ENCODE measurements around the gene ZFAND3.

ZFAND3 gene

DNA sequence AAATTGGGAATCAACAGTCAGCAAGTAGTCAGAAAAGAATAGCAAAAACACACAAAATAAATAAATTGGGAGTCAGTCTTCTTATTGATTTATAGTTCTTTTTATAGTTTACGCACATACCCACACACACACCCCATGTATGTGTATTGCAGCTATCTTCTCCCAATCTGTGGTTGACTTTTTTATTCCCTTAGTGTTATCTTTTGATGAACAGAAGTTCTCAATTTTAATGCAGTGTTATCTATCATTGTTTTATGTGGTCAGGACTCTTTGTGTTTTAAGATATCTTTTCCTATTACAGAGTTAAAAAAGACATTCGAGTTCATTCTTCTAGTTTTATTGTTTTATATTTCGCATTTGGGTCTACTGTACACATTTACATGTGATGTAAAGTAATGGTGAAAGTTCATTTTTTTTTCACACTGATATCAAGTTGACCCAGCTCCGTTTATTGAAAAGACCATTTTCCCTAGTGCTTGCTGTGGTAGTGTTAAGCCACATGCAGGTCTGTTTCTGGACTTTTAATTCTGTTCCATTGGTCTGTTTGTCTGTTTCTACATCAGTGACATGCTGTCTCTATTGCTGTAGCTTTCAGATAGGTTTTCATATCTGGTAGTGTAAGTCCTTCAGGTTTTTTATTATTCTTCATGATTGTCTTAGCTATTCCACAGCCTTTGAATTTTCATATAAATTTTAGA, 78.4 kb downstream of the ZFAND3 start:
- no peak for DNase-seq

DNA sequence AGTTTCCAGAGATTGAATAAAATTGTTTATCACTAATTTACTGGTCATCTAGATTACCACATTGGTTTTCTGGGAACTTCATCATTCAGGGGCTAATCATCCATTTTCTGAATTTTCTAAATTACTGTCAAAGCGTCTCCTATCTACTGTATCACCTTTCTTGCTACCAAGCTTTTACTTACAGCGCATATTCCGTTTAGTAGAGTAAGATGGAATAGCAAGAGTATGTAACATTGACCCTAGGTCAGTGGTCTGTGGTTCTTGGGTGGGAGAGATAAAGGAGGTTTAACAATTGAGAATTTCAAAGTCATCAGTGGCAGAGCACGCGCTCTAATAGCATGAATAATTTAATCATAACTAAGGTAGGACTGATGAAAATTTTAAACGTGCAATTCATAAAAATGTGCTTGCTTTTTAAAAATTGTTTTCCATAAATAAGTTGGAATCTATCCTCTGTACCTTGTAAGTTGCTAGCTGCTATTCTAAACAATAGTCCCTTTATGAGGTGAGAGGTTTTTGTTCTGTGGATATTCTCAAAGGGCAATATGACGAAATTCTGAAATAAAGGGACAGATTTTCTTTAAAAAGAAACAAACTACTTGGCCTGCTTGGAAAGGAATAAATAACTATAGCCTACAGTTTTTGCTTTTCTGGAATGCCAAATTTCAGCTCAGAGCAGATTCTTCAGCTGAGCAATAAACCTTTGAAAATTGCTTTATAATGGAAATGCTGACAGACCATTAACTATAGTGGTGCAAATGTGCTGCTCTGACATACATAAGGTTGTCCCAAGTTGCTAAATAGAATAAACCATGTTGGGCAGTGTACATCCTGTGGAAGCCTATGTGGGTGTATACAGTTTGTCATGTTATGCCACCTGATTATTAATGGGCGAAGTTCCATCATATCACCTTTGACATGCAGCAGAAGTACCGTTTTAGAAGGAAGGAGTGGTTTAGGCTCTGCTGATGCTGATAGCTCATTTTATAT, 84.1 kb downstream of the ZFAND3 start:
- no peak for DNase-seq

DNA sequence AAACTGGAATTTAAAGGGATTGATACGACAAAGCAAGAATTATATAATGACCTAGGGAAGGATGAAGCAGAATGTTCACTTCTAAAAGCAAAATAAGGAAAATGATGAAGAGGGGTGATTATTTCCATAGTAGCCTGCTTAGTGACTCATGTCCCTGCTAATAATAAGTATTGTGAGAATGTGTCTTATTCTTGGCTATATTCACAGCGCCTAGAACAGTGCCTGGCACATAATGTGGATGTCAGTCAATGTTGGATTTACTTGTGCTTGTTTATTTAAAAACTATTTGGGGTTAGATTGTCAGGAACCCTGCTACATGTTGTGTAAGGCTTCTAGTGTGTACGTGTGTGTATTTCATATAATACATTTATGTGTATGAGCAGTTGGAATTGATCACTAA, 85.1 kb downstream of the ZFAND3 start:
- no peak for DNase-seq

DNA sequence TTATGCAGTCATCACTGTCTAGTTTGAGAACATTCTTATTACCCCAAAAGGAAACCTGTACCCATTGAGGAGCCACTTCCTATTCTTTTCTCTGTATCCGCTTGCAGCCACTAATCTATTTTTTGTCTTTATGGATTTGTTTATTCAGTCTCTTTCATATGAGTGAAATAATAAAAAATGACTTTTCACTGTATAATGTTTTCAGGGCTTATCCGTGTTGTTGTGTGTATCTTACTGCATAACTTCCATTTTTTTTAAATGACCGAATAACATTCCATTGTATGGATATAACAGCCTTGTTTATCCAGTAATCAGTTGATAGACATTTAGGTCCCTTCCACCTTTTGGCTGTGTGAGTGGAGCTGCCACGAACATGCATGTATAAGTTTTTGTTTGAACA, 86.6 kb downstream of the ZFAND3 start:
- no peak for DNase-seq

DNA sequence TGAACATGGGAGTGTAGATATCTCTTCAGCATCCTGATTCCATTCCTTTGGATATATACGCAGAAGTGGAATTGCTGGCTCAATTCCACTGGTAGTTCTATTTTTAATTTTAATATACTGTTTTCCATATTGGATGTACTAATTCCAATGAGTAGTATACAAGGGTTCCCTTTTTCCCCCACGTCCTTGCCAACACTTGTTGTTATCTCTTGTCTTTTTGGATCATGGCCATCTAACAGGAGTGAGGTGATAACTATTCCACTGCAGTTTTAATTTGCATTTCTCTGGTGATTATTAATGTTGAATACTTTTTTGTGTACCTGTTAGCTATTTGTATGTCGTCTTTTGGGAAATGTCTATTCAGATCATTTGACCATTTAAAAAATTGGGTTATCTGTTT, 91.5 kb downstream of the ZFAND3 start:
- DNase-seq, result no peak

DNA sequence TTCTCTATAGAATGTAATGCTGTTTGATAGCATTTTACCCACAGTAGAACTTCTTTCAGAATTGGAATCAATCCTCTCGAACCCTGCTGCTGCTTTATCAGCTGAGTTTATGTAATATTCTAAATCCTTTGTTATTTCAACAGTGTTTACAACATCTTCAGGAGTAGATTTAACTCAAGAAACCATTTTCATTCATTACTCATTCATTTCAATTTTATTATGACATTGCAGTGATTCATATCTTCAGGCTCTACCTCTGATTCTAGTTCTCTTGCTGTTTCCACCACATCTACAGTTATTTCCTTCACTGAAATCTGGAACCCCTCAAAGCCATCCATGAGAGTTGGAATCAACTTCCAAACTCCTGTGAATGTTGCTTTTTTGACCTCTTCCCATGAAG, 93.7 kb downstream of the ZFAND3 start:
- DNase-seq, result no peak

DNA sequence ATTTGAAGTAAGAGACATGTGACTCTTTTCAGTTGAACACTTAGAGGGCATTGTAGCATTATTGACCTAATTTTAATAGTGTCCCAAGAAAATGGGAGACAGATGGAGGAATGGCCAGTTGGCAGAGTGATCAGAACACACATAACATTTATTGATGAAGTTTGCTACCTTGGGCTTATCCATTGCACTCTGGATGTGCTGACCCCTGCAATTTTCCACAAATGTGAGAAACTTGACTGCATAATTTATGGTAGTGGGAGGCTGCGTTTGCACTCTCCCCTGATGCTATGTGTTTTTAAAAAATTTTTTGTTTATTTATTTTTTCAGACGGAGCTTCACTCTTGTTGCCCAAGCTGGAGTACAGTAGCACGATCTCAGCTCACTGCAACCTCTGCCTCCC, 95.9 kb downstream of the ZFAND3 start:
- no peak for DNase-seq

DNA sequence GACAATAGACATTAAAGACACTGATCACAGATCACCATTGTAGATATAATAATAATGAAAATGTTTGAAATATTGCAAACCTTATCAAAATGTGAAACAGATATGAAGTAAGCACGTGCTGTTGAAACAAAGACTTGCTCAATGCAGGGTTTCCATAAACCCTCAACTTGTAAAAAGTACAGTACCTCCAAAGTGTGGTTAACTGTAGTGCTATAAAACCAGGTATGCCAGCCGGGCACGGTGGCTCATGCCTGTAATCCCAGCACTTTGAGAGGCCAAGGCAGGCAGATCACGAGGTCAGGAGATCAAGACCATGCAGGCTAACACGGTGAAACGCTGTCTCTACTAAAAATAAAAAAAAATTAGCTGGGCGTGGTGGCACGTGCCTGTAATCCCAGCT, 96.6 kb downstream of the ZFAND3 start:
- no peak for DNase-seq

DNA sequence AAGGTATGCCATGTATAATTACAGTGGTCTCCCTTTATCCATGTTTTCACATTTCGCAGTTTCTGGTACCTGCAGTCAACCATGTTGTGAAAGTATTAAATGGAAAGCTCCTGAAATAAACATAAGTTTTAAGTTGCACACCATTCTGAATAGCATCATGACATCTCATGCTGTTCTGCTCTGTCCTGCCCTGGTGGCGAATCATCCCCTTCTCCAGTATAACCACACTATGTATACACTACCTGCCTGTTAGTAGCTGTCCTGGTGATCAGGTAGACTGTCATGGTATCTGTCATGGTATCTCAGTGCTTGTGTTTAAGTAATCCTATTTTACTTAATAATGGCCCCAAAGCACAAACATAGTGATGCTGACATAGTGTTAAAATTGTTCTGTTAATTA, 97.1 kb downstream of the ZFAND3 start:
- DNase-seq, result no peak

DNA sequence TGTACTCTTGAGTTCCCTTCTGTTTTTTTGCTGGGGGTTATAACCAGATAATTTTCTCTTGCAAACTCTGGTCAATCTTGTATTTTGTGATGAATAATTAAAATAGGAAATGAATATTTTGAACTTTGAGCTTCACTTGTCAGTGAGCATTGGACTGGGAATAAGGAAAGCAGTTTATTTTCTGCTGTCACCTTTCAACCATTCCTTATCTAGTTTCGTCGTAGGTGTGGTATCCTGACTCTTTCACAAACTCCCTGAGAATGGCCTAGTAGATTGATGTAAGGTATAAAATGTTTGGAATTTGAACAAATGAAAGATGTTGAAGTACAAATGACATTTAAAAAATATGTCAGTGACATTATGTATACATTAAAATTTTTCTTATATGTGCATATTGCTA, 98.0 kb downstream of the ZFAND3 start:
- DNase-seq, result no peak

DNA sequence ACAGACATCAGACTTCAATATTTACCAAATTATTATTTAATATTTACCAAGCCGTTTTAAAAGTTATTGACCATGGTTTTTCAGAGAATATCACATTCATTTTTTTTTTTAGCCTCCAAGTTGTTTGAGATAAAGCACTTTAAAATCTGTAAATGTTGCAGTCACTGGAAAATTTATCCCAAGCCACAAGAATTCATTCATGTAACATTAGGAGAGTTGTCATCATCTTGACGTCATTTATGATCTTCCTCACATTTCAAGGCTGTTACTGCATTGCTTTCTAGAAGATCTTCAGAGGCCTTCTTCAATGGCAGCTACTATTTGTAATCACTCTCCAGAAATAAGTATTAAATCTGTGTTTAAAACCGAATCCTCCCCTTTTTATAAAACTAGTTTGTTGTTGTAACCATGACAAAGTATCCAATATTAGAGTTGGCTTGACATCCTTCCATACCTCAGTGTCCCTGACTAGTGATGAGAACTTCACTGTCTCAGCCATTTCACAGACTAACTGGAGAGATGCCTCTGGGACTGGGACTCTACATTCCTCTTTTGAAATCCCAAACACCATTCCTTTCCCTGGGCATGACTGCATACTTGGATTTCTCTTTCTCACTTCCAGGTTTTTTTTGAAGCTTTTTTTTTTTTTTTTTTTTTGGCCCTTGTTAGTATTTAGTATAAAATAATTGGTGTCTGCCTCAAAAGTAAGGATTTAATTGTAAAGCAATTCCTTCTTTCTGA, 100.1 kb downstream of the ZFAND3 start:
- no peak for DNase-seq

DNA sequence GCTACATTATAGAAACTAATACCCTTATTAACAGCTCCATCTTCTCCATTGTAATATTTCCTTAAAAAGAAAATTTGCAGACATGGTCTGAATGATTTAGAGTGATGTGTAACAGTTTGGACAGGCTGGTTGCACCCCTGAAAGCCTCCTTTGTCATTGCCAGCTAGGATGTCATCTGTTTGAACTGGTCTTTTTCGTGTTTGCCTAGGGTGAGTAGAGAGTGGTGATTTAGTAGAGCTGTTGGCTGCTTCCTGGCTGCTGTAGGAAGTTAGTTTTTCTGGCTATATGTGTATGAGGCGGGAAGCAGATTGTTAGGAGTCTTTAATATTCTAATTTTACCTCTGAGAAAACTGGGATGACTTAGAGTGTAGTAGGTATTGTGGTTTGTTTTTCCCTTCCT, 101.1 kb downstream of the ZFAND3 start:
- no peak for DNase-seq

DNA sequence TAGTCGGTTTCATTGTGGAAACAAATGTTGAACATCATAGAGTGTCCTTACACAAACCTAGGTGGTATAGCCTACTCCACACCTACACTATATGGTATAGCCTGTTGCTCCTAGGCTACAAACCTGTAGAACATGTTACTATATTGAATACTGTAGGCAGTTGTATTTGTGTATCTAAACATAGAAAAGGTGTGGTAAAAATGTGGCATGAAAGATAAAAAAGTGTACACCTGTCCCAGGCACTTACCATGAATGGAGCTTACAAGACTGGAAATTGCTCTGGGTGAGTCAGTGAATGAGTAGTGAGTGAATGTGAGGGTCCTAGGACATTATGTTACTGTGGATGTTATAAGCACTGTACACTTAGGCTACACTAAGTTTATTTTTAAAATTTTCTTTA, 103.0 kb downstream of the ZFAND3 start:
- DNase-seq, result no peak

DNA sequence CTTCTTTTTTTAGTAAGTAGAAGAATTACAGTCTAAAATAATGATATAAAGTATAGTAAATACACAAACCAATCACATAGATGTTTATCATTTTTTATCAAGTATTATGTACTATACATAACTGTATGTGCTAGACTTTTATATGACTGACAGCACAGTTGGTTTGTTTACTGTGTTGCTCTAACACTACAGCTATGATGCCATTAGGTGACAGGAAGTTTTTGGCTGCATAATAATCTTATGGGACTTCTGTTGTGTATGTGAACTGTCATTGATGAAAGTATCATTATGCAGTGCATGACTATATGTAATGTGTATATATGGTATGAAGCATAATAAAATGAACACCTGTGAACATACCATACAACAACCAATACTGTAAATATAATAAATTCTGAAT, 104.0 kb downstream of the ZFAND3 start:
- DNase-seq, result no peak

DNA sequence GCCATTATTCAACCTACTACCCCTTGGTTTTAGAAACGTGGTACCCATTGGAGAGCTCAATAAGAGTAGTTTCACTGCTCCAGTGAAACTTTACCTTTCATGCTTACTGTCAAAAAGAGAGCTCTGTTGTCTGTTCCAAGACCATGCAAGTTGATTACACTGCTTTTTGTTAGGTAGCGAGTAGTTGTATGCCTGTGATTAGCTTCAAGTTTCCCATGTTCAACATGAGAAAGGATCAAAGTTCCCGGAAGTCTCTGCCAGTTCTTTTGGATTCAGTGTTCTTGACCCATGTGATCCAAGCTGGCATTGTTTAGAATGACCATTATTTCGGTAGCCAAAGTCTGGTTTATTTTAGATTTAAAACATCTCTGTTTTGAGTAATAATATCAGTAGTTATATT, 107.1 kb downstream of the ZFAND3 start:
- no peak for DNase-seq

DNA sequence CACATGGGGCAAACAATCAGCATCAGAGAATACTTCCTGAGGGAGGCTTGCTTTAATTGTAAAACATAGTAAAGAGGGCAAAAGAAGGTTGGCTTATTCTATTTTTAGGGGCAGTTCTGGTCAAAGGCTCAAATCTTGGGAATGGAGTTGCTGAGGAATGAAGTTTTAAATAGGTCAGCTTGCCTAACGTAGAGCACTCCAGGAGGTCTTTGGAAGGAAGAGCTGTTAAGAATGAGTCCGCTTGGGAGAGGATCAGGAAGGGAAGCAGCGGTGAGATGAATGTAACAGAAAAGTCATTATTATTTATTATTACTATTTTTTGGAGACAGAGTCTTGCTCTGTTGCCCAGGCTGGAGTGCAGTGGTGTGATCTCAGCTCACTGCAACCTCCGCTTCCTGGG, 108.7 kb downstream of the ZFAND3 start:
- DNase-seq, result no peak

DNA sequence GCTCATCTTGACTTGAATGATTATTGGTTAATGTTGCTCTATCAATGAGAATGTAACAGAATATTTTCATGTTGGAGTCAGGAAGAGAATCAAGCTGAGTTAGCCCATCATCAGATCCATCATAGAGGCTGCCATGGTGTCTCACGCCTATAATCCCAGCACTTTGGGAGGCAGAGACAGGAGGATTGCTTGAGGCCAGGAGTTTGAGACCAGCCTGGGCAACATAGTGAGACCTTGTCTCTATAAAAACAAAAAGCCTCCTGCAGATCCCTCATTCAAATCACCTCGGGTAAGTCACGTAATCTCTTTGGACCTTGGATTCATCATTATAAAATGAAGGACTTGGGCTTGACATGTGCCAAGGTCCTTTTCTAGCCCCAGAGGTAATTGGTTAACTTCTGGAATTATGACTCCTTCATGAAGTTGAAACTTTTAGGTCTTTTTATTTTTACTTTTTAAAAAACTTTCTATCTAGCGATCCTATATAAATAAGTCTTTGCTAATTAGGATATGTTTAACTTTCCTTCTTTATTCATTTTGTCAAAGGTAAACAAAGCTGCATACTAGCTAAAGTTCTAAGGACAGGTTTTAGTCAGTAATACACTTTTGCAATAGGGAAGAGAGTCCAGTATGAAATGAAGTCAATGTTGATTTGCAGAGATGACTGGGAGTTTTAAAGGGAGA, 110.9 kb downstream of the ZFAND3 start:
- no peak for DNase-seq

DNA sequence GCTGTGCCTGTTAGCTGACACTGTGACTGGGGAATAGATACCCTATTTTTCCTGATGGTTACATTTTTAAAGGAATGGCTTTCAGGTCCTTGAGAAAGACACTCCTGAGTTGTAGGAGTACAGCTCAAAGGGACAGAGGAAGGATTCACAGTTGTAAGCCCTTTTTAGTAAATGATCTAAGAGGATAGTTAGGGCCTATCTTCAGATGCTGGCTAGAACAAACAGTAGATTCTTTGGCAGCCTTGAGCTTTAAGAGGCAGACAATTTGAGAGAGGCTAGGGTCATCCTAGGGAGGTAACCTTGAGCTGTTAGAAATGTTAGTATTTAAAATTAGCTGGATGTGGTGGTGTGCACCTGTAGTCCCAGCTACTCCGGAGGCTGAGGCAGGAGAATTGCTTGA, 111.5 kb downstream of the ZFAND3 start:
- DNase-seq, result no peak

DNA sequence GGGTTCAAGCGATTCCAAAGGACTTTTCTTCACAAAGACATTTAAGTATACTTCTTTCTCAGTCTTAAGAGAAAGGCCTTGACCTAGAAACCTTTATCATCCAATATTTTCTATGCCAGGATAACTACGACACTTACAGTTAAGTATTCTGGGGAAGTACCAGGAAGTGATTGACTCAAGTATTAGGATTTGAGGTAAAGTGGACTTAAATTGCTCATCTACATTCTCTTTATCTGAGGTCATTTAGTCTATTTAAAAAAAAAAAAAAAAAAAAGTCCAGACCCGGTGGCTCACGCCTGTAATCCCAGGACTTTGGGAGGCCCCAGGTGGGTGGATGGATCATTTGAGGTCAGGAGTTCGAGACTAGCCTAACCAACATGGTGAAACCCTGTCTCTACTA, 114.7 kb downstream of the ZFAND3 start:
- no peak for DNase-seq

DNA sequence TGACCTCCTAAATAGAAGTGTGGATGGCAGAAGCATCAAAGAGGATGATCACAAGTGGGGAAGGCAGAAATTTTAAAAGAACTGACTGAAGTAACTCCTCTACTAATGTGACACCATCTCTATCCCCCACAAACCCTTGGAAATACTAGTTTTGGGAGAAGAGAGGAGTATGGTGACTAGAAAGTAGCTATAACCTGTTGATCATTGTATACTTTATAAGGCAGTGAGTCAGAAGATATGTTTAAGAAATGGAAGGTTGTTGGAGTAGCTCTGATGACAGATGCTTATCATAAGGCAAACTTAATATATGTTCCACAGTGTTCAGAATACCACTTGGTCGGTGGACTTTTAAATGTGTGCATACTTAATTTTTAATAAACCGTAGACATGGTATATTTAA, 116.6 kb downstream of the ZFAND3 start:
- DNase-seq, result no peak

DNA sequence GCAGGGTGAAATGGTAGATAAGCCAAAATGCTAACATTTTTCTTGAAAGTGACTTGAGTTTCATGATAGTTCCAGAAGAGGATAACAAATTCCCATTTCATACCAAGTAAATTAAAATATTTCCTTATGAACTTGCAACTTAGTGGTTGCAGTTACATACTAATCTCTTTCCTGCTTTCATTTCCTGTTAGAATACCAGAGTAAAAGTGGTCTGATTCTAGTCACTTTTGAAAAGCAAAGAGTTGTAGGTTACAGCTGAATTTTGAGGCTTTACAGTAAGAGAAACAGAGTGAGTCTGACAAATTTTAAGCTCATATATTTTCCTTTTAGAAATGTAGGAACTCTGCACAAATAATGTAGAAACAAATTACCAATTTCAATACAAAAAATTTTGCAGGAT, 117.4 kb downstream of the ZFAND3 start:
- DNase-seq, result no peak

DNA sequence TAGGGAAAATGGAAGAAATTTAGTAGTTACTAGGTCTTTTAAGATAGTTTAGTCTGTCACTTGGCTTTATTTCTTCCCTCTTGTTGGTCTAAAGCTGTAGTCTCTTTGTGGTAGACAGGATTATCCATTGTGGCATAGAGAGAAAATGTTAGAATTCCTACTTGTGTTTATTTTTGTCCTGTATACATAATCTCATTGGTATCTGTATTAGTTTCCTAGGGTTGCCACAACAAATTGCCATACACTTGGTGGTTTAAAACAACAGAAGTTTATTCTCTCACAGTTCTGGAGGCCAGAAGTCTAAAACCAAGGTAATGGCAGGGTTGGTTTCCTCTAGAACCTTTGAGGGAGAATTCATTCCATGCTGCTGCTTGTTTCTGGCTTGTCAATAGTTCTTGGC, 119.4 kb downstream of the ZFAND3 start:
- no peak for DNase-seq
